Measurements from ENCODE around the gene RBM33.
A peak's percentile ranks its signal among the peaks of the same experiment; 100 is the strongest.
"Not testable (repeated sequence)": the region's sequence is repeated elsewhere in the genome, so short reads cannot be mapped to it uniquely, and the experiment has no call there.

Gene RBM33

GRCh38 chr7:155813125-155813524 is 168.7 kb downstream of the RBM33 start:
- no peak for DNase-seq

GRCh38 chr7:155813546-155814315 is 169.3 kb downstream of the RBM33 start:
- no peak for DNase-seq

GRCh38 chr7:155814316-155815276 is 170.1 kb downstream of the RBM33 start:
- DNase-seq: no peak

GRCh38 chr7:155815332-155816191 is 171.1 kb downstream of the RBM33 start:
- no peak for DNase-seq

GRCh38 chr7:155816192-155816508 is 171.7 kb downstream of the RBM33 start:
- no peak for DNase-seq

GRCh38 chr7:155816996-155817395 is 172.5 kb downstream of the RBM33 start:
- no peak for DNase-seq

GRCh38 chr7:155817515-155817914 is 173.1 kb downstream of the RBM33 start:
- DNase-seq: not testable (repeated sequence)

- DNase-seq: no peak
These were observed 173.8 kb downstream of the RBM33 start for GRCh38 chr7:155818154-155818819.

GRCh38 chr7:155818820-155819168 is 174.3 kb downstream of the RBM33 start:
- no peak for DNase-seq

- no peak for DNase-seq
These were observed 174.7 kb downstream of the RBM33 start for GRCh38 chr7:155819186-155819585.

- no peak for DNase-seq
These were observed 175.8 kb downstream of the RBM33 start for GRCh38 chr7:155820246-155820645.

- no peak for DNase-seq
These were observed 176.3 kb downstream of the RBM33 start for GRCh38 chr7:155820788-155821187.

GRCh38 chr7:155821851-155822250 is 177.4 kb downstream of the RBM33 start:
- no peak for DNase-seq

- DNase-seq: peak; percentile 26
These were observed 179.9 kb downstream of the RBM33 start for GRCh38 chr7:155824227-155824886.

- DNase-seq: no peak
These were observed 180.9 kb downstream of the RBM33 start for GRCh38 chr7:155825336-155825735.

GRCh38 chr7:155829796-155830470 is 185.5 kb downstream of the RBM33 start:
- DNase-seq: no peak

Data from NCI-H2029 treated with DMSO at 0.1 percent for 48 hours (cell line).